ENCODE measurements around the gene AKT2. TPM values are rescaled to one million over a fixed set of nuclear protein-coding genes. Genes with fewer than 3 reads are reported as not detected.

The AKT2 gene
- total and polyA plus RNA-seq, 7 experiments from 2014 or later = 22.5 to 220 (median 183) TPM

GRCh38 chr19:40191836-40192646 is 93.1 kb downstream of the AKT2 start:
- peak overlapping the region in 3 of 9 donors; percentile 38 to 76 (median 67) for H3K27ac Mint-ChIP-seq
- Histone ChIP-seq H3K9me3 (ENCODE audit: control insufficient read depth in 2 of 3, low read length in 3 of 3) (no peaks in the 10 kb centered on the region), H3K4me3 (ENCODE audit: low read length) (peak overlapping the region; percentile 27), H3K27ac (ENCODE audit: low read depth, low read length) (peak overlapping the region; percentile 86), H3K36me3 (ENCODE audit: control insufficient read depth in 2 of 3, insufficient read depth in 3 of 3, low read length in 3 of 3) (peaks cover 0 to 5% (median 0%) of the 10 kb centered on the region in 3 experiments), H3K4me1 (ENCODE audit: control insufficient read depth in 2 of 2, insufficient read depth in 2 of 2, low read length in 2 of 2) (peaks cover 5 to 10% of the 10 kb centered on the region in 2 donors), H3K27me3 (ENCODE audit: control insufficient read depth in 2 of 2, insufficient read depth in 2 of 2, low read length in 2 of 2) (no peaks in the 10 kb centered on the region)
- H3K4me3 Mint-ChIP-seq = peak overlapping the region; percentile 33 to 84 (median 71)
- ChIA-PET CTCF (no interaction called here), POLR2A (interaction anchor here (1.0 kb wide), 1 partner anchor 102 kb away, joined by 3 read pairs; the partner anchor contains the start of gene ZNF780A)
- H3K27me3 Mint-ChIP-seq = no peaks in the 10 kb centered on the region
- H3K36me3 Mint-ChIP-seq = peaks cover 0 to 4% (median 0%) of the 10 kb centered on the region in 5 donors
- ATAC-seq (peak; percentile 15), DNase-seq (peak in 3 of 9 donors; percentile 12 to 50 (median 19))
- H3K9me3 Mint-ChIP-seq = no peaks in the 10 kb centered on the region
- H3K4me1 Mint-ChIP-seq = peaks cover 14 to 39% (median 30%) of the 10 kb centered on the region in 7 donors
- intact Hi-C loops (cut with micrococcal nuclease) = loop anchor here (1.0 to 5.0 kb wide), 8 partner anchors 30 to 367 kb away; partner anchors contain the start of genes AKT2 (in 2 of the 2), PSMC4 (in 2 of the 2), C19orf47 (in 1 of the 2) and FBL (in 1 of the 2)

DNA sequence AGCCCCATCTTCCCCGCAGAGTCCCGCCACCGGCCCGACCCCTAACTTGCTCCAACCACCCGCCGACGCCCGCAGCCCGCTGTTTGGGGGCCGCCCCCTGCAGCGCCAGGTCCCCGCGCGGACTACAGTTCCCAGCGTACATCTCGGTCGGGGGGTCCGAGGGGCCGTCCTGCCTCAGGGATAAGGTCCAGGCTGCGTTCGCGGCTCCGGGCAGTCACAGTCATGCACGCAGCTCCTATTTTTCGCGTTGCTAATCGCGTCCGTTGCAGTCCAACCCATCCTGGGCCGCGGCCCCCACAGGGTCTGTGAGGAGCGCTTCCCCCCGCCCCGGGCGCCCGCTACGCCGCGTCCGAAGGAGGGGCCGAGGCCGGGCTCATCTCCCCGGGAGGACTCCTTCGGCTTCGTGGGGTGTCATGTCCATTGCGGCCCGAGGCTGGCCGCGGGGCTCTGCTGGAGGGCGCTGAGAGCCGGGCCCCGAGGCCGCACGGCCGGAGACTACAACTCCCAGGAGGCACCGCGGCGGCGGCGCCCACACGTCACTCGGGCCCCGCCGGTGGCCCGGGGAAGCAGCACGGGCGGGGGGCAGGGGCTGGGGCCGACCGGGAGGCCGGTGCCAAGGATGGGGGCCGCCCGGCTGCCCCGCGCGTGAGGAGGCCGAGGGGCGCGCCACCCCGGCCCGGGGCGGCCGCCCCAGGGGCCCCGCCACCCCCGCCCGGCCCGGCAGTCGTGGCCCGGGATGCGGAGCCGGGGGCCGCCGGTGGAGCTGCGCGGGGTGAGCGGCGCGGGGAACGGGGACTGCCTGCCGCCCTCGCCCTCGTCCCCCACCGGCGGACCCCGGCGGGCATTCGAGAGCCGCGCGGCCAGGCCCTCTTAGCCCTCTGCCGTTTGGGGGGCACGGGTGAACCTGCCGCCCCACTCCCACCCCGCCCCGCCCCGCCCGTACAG is 94.0 kb downstream of the AKT2 start, which contains the start of gene MAP3K10:
MAP3K10 (plus strand) TSS at position 536 of the 945 bp plus-strand sequence. CDS start 606 bp downstream, outside the sequence.
- Mint-ChIP-seq H3K4me1 (peaks cover 14 to 39% (median 30%) of the 10 kb centered on the region in 7 donors), H3K4me3 (peak within 1 kb of the TSS; percentile 76 to 92 (median 86)), H3K9me3 (no peaks in the 10 kb centered on the region), H3K36me3 (peaks cover 0 to 4% (median 0%) of the 10 kb centered on the region in 5 donors), H3K27ac (peak within 1 kb of the TSS; percentile 53 to 94 (median 87)), H3K27me3 (no peaks in the 10 kb centered on the region)
- peaks cover 5 to 10% of the 10 kb centered on the region in 2 donors for H3K4me1 ChIP-seq (ENCODE audit: control insufficient read depth in 2 of 2, insufficient read depth in 2 of 2, low read length in 2 of 2)
- peak within 1 kb of the TSS; percentile 86 for H3K27ac ChIP-seq (ENCODE audit: low read depth, low read length)
- peak; percentile 95 for ATAC-seq
- no peaks in the 10 kb centered on the region for H3K9me3 ChIP-seq (ENCODE audit: control insufficient read depth in 2 of 3, low read length in 3 of 3)
- peaks cover 0 to 5% (median 0%) of the 10 kb centered on the region in 3 experiments for H3K36me3 ChIP-seq (ENCODE audit: control insufficient read depth in 2 of 3, insufficient read depth in 3 of 3, low read length in 3 of 3)
- H3K4me3 ChIP-seq (ENCODE audit: low read length) = peak within 1 kb of the TSS; percentile 97
- CTCF ChIA-PET = interaction anchor here (0.7 kb wide), 1 partner anchor 251 kb away, joined by 4 read pairs; no protein-coding TSS in a partner anchor
- intact Hi-C loops (cut with micrococcal nuclease) = loop anchor here (1.0 to 5.0 kb wide), 8 partner anchors 31 to 366 kb away; partner anchors contain the start of genes AKT2 (in 2 of the 2), PSMC4 (in 2 of the 2), C19orf47 (in 1 of the 2) and FBL (in 1 of the 2)
- DNase-seq = peak; percentile 50 to 84 (median 67)
- POLR2A ChIA-PET = interaction anchor here (0.7 to 1.1 kb wide), 6 partner anchors 14 to 1173 kb away, joined by 3 to 4 read pairs (median 3); partner anchors contain the start of genes B9D2, PSMC4 and ZNF780A
- no peaks in the 10 kb centered on the region for H3K27me3 ChIP-seq (ENCODE audit: control insufficient read depth in 2 of 2, insufficient read depth in 2 of 2, low read length in 2 of 2)

- no peak overlapping the region for H3K27ac ChIP-seq (ENCODE audit: low read depth, low read length)
- H3K36me3 Mint-ChIP-seq = no peaks in the 10 kb centered on the region
- H3K27me3 Mint-ChIP-seq = peaks cover 0 to 11% (median 7%) of the 10 kb centered on the region in 5 donors
- no peak for ATAC-seq
- intact Hi-C loops (cut with micrococcal nuclease) = no loop called here
- H3K27me3 ChIP-seq (ENCODE audit: control insufficient read depth in 2 of 2, insufficient read depth in 2 of 2, low read length in 2 of 2) = no peaks in the 10 kb centered on the region
- H3K36me3 ChIP-seq (ENCODE audit: control insufficient read depth in 2 of 3, insufficient read depth in 3 of 3, low read length in 3 of 3) = no peaks in the 10 kb centered on the region
- no peak overlapping the region for H3K4me3 ChIP-seq (ENCODE audit: low read length)
- no peak for DNase-seq
- no peaks in the 10 kb centered on the region for H3K4me1 ChIP-seq (ENCODE audit: control insufficient read depth in 2 of 2, insufficient read depth in 2 of 2, low read length in 2 of 2)
- no peaks in the 10 kb centered on the region for H3K9me3 ChIP-seq (ENCODE audit: control insufficient read depth in 2 of 3, low read length in 3 of 3)
- H3K4me1 Mint-ChIP-seq = peaks cover 0 to 2% (median 0%) of the 10 kb centered on the region in 7 donors
- H3K9me3 Mint-ChIP-seq = no peaks in the 10 kb centered on the region
- no peak overlapping the region for H3K4me3 Mint-ChIP-seq
- POLR2A ChIA-PET = interaction anchor here (0.7 kb wide), 1 partner anchor 10 kb away, joined by 3 read pairs; no protein-coding TSS in a partner anchor
- CTCF ChIA-PET = no interaction called here
- no peak overlapping the region for H3K27ac Mint-ChIP-seq
Observed at GRCh38 chr19:40184273-40184672, 100.9 kb downstream of the AKT2 start.

Small RNAs within 50 kb of the gene (microRNA-seq; reads per million reads assigned to microRNA genes)
- 28.0 reads per million, percentile 39 among the genes with 10 or more reads in this experiment for gene MIR641 (ENCODE audit: borderline microRNAs expressed)

Other genes with a start within 250 kb of the AKT2 start
- gene ZNF780B, start 229.1 kb downstream of the AKT2 start, total RNA-seq = 10 to 100 TPM; 22.7 to 85.2 (median 35.2) TPM
- gene ZNF780B, start 229.1 kb downstream of the AKT2 start, polyA plus RNA-seq = 10 to 100 TPM; 12.0 to 22.9 TPM
- gene ZNF780A, start 194.4 kb downstream of the AKT2 start, total RNA-seq = 10 to 100 TPM; 13.9 to 49.5 (median 22.1) TPM
- 10 to 100 TPM; 18.4 to 21.2 TPM for gene ZNF780A, start 194.4 kb downstream of the AKT2 start, polyA plus RNA-seq
- gene MAP3K10, start 93.9 kb downstream of the AKT2 start, total RNA-seq = 10 to 100 TPM; 22.3 to 31.5 (median 27.0) TPM
- gene MAP3K10, start 93.9 kb downstream of the AKT2 start, polyA plus RNA-seq = under 1 TPM; 0.09 to 0.52 TPM
- gene TTC9B, start 67.0 kb downstream of the AKT2 start, total RNA-seq = not detected
- gene TTC9B, start 67.0 kb downstream of the AKT2 start, polyA plus RNA-seq = not detected
- 1 to 10 TPM in 4 of 5 experiments, under 1 TPM in 1; 0.29 to 2.5 (median 1.5) TPM for gene CCNP, start 58.7 kb downstream of the AKT2 start, total RNA-seq
- not detected for gene CCNP, start 58.7 kb downstream of the AKT2 start, polyA plus RNA-seq
- gene C19orf47, start 63.1 kb upstream of the AKT2 start, total RNA-seq = 10 to 100 TPM; 12.6 to 20.3 (median 15.8) TPM
- 10 to 100 TPM in 1 of 2 donors, 1 to 10 TPM in 1; 9.1 to 13.2 TPM for gene C19orf47, start 63.1 kb upstream of the AKT2 start, polyA plus RNA-seq
- gene PLD3, start 63.4 kb upstream of the AKT2 start, total RNA-seq = 100 to 1,000 TPM in 3 of 5 experiments, 10 to 100 TPM in 2; 75.4 to 137 (median 114) TPM
- gene PLD3, start 63.4 kb upstream of the AKT2 start, polyA plus RNA-seq = 10 to 100 TPM; 60.1 to 82.1 TPM
- gene HIPK4, start 104.8 kb upstream of the AKT2 start, total RNA-seq = under 1 TPM in 2 of 5 experiments, not detected in 3; 0.12 to 0.24 TPM
- gene HIPK4, start 104.8 kb upstream of the AKT2 start, polyA plus RNA-seq = not detected
- gene PRX, start 128.0 kb upstream of the AKT2 start, total RNA-seq = 1 to 10 TPM in 4 of 5 experiments, under 1 TPM in 1; 0.85 to 4.0 (median 2.6) TPM
- under 1 TPM; 0.14 to 0.60 TPM for gene PRX, start 128.0 kb upstream of the AKT2 start, polyA plus RNA-seq
- gene SERTAD1, start 140.6 kb upstream of the AKT2 start, total RNA-seq = 10 to 100 TPM in 4 of 5 experiments, 1 to 10 TPM in 1; 8.1 to 30.9 (median 13.5) TPM
- 1 to 10 TPM; 3.3 to 6.9 TPM for gene SERTAD1, start 140.6 kb upstream of the AKT2 start, polyA plus RNA-seq
- 10 to 100 TPM; 15.2 to 44.1 (median 17.8) TPM for gene SERTAD3, start 159.0 kb upstream of the AKT2 start, total RNA-seq
- 1 to 10 TPM; 2.7 to 4.4 TPM for gene SERTAD3, start 159.0 kb upstream of the AKT2 start, polyA plus RNA-seq
- gene BLVRB, start 180.4 kb upstream of the AKT2 start, total RNA-seq = 10 to 100 TPM; 11.0 to 42.2 (median 13.3) TPM
- 10 to 100 TPM; 27.6 TPM for gene BLVRB, start 180.4 kb upstream of the AKT2 start, polyA plus RNA-seq
- gene SPTBN4, start 181.7 kb upstream of the AKT2 start, total RNA-seq = 1 to 10 TPM in 1 of 5 experiments, under 1 TPM in 4; 0.27 to 1.5 (median 0.80) TPM
- gene SPTBN4, start 181.7 kb upstream of the AKT2 start, polyA plus RNA-seq = under 1 TPM in 1 of 2 donors, not detected in 1; 0.20 TPM

Data from naive thymus-derived CD4-positive, alpha-beta T cell (primary cell).